SK-N-SH (cell line): Measurements from ENCODE around the gene ETAA1. TPM values are rescaled to one million over a fixed set of nuclear protein-coding genes. Genes with fewer than 3 reads are reported as not detected.

ENCODE experiments used
- CTCF ChIA-PET: fragments of 300-600, 350-600 bp; formaldehyde crosslinking; extraction: SDS; loops from one replicate; lab custom pipeline; 2021; lab: Yijun Ruan, JAX
- POLR2A ChIA-PET: fragments of 350-600 bp; sonication (Branson Sonifier 250); formaldehyde crosslinking; extraction: SDS; loops from one replicate; lab custom pipeline; 2020; ENCODE audit warnings: antibody characterized with exemption, inconsistent platforms; lab: Yijun Ruan, JAX
- DNase-seq: peaks from one replicate; pipeline ENCODE4 v3.0.0; 2012
- H2AFZ ChIP-seq: fragments of 200-600 bp; sonication (generic); 2 replicates; pipeline ENCODE4 v1.8.1; 2016; ENCODE audit warnings: antibody characterized with exemption, mild to moderate bottlenecking, low read depth
- H3F3A ChIP-seq: fragments of 200-600 bp; sonication (generic); replicated peaks from 2 replicates; pipeline ENCODE3; 2016; ENCODE audit warnings: antibody characterized with exemption, mild to moderate bottlenecking; ENCODE audit not compliant: insufficient read depth
- H3K27ac ChIP-seq, 2 experiments: fragments of 200-500 bp in 1 of 2; fragments of 200-600 bp in 1 of 2; sonication (Bioruptor generic) in 1 of 2; sonication (generic), shearing (Covaris generic) in 1 of 2; 2 replicates each; pipeline versions ENCODE4 v1.5.1 to v1.6.1; 2014 to 2016; ENCODE audit warnings: low read depth in 2 of 2, inconsistent platforms in 1 of 2, low read length in 1 of 2, mild to moderate bottlenecking in 1 of 2, mixed read lengths in 1 of 2
- H3K27me3 ChIP-seq: fragments of 200-600 bp; sonication (generic), shearing (Covaris generic); 2 replicates; pipeline ENCODE4 v1.6.1; 2016; ENCODE audit warnings: mixed run types; ENCODE audit not compliant: insufficient read depth
- H3K36me3 ChIP-seq, 2 experiments: fragments of 200-500 bp in 1 of 2; fragments of 200-600 bp in 1 of 2; sonication (Bioruptor generic) in 1 of 2; sonication (generic) in 1 of 2; replicated peaks in 1 of 2; 2 replicates each; pipeline versions ENCODE3 to v1.5.1; 2014 to 2016; ENCODE audit warnings: low read length in 1 of 2, mild to moderate bottlenecking in 1 of 2; ENCODE audit not compliant: insufficient read depth in 2 of 2, control insufficient read depth in 1 of 2
- H3K4me1 ChIP-seq, 2 experiments: fragments of 200-500 bp in 1 of 2; fragments of 200-600 bp in 1 of 2; sonication (Bioruptor generic) in 1 of 2; sonication (generic), shearing (Covaris generic) in 1 of 2; 2 replicates each; pipeline versions ENCODE4 v1.5.1 to v1.6.1; 2014 to 2016; ENCODE audit warnings: low read depth in 1 of 2, low read length in 1 of 2, mixed run types in 1 of 2; ENCODE audit not compliant: insufficient read depth in 2 of 2, control insufficient read depth in 1 of 2
- H3K4me2 ChIP-seq: fragments of 200-600 bp; sonication (generic), shearing (Covaris generic); 2 replicates; pipeline ENCODE4 v1.6.1; 2017; ENCODE audit warnings: mixed run types
- H3K4me3 ChIP-seq, 2 experiments: fragments of 200-500 bp in 1 of 2; fragments of 200-600 bp in 1 of 2; sonication (Bioruptor generic) in 1 of 2; sonication (generic), shearing (Covaris generic) in 1 of 2; 2 replicates each; pipeline versions ENCODE4 v1.5.1 to v1.8.1; 2014 to 2016; ENCODE audit warnings: low read depth in 2 of 2, inconsistent platforms in 1 of 2, low read length in 1 of 2, mild to moderate bottlenecking in 1 of 2, mixed read lengths in 1 of 2, moderate library complexity in 1 of 2
- H3K79me2 ChIP-seq: fragments of 200-600 bp; sonication (generic); 2 replicates; pipeline ENCODE4 v1.8.1; 2017; ENCODE audit warnings: mild to moderate bottlenecking; ENCODE audit not compliant: insufficient read depth
- H3K9ac ChIP-seq: fragments of 200-600 bp; sonication (generic); 2 replicates; pipeline ENCODE4 v1.6.1; 2017; ENCODE audit warnings: mixed run types
- H3K9me2 ChIP-seq: fragments of 200-600 bp; sonication (generic); 2 replicates; pipeline ENCODE4 v1.6.1; 2017; ENCODE audit warnings: mixed run types
- H3K9me3 ChIP-seq: fragments of 200-600 bp; sonication (generic); 2 replicates; pipeline ENCODE4 v1.6.1; 2017; ENCODE audit warnings: mixed run types, mild to moderate bottlenecking, moderate library complexity
- H4K20me1 ChIP-seq: fragments of 200-600 bp; sonication (generic); 2 replicates; pipeline ENCODE4 v1.6.1; 2017; ENCODE audit warnings: mild to moderate bottlenecking, mixed run types; ENCODE audit not compliant: insufficient read depth
- CHD2 ChIP-seq: fragments of 150-350 bp; IDR thresholded peaks from 2 replicates; pipeline ENCODE4 v1.6.1; 2018; ENCODE audit warnings: low read length; ENCODE audit not compliant: partially characterized antibody
- EP300 ChIP-seq, 2 experiments: IDR thresholded peaks; 2 replicates each; pipeline versions ENCODE4 v1.4.0 to v1.6.1; 2012; ENCODE audit warnings: borderline replicate concordance in 1 of 2, low read depth in 1 of 2, low read length in 1 of 2
- FOSL2 ChIP-seq: IDR thresholded peaks from 2 replicates; pipeline ENCODE4 v1.4.0; 2012; ENCODE audit warnings: low read depth, mild to moderate bottlenecking, moderate library complexity, borderline replicate concordance
- GATA2 ChIP-seq: sonication (generic); formaldehyde crosslinking; IDR thresholded peaks from 2 replicates; pipeline ENCODE4 v1.5.0; 2020; ENCODE audit warnings: mild to moderate bottlenecking, missing genetic modification reagents
- JUND ChIP-seq: IDR thresholded peaks from 2 replicates; pipeline ENCODE4 v1.4.0; 2012
- MEF2A ChIP-seq: IDR thresholded peaks from 2 replicates; pipeline ENCODE4 v1.4.0; 2012; ENCODE audit warnings: low read depth, borderline replicate concordance
- MXI1 ChIP-seq: IDR thresholded peaks from 2 replicates; pipeline ENCODE4 v1.6.1; 2012; ENCODE audit warnings: mild to moderate bottlenecking, low read depth, low read length, improper control_type of control experiment
- NFIC ChIP-seq: IDR thresholded peaks from 2 replicates; pipeline ENCODE4 v1.4.0; 2012; ENCODE audit warnings: borderline replicate concordance
- POLR2AphosphoS5 ChIP-seq: IDR thresholded peaks from 2 replicates; pipeline ENCODE4 v1.6.1; 2012; ENCODE audit warnings: low read depth, low read length
- RAD21 ChIP-seq: IDR thresholded peaks from 2 replicates; pipeline ENCODE4 v1.6.1; 2012; ENCODE audit warnings: mild to moderate bottlenecking, low read length
- RCOR1 ChIP-seq: fragments of 150-350 bp; IDR thresholded peaks from 2 replicates; pipeline ENCODE4 v1.6.1; 2017; ENCODE audit warnings: antibody characterized with exemption, low read length
- RFX5 ChIP-seq: IDR thresholded peaks from 2 replicates; pipeline ENCODE4 v1.6.1; 2012; ENCODE audit warnings: mild to moderate bottlenecking, improper control_type of control experiment, low read length
- TAF1 ChIP-seq: IDR thresholded peaks from 2 replicates; pipeline ENCODE4 v1.6.1; 2012; ENCODE audit warnings: low read depth, mild to moderate bottlenecking, low read length, moderate library complexity, borderline replicate concordance
- TCF12 ChIP-seq: IDR thresholded peaks from 2 replicates; pipeline ENCODE4 v1.4.0; 2012
- TEAD4 ChIP-seq: IDR thresholded peaks from 2 replicates; pipeline ENCODE4 v1.4.0; 2012; ENCODE audit warnings: mild to moderate bottlenecking, borderline replicate concordance; ENCODE audit not compliant: insufficient read depth
- YY1 ChIP-seq: IDR thresholded peaks from 2 replicates; pipeline ENCODE4 v1.4.0; 2012; ENCODE audit warnings: low read depth, mild to moderate bottlenecking
- WGBS: methylation state at CpG from one replicate; pipeline ENCODE4 v1.1.6; 2017; ENCODE audit warnings: low lambda C conversion rate; 5-methylcytosine and 5-hydroxymethylcytosine counted together
- polyA plus RNA-seq, 3 experiments: library from polyadenylated mRNA; depleted of rRNA; stranded (reverse); fragments of >200 nt; gene quantifications; 2 replicates each; pipeline ENCODE4 v1.2.3, GENCODE V29; 2012
- TF ChIP-seq, protein P1 (sequence below): IDR thresholded peaks from 2 replicates; pipeline ENCODE4; 2012
- TF ChIP-seq, protein P2 (sequence below): fragments of 150-350 bp; IDR thresholded peaks from 2 replicates; pipeline ENCODE4 v1.6.1; 2016; ENCODE audit warnings: mild to moderate bottlenecking, low read depth, low read length

Gene ETAA1
- polyA plus RNA-seq, 1 of the 3 experiments (the other 2 are of a cell fraction) = 6.8 TPM

- Histone ChIP-seq H4K20me1 (no peaks in the 10 kb centered on the region), H3K36me3 (no peaks in the 10 kb centered on the region), H3F3A (peaks cover 18% of the 10 kb centered on the region), H3K4me2 (peak overlapping the region; percentile 47), H3K79me2 (no peaks in the 10 kb centered on the region), H2AFZ (peak overlapping the region; percentile 84; the same call in 1 of the 2 replicates), H3K9ac (peak overlapping the region; percentile 25), H3K4me1 (peaks cover 15 to 35% of the 10 kb centered on the region in 2 experiments; a peak in 3 of 4 replicates), H3K27me3 (no peaks in the 10 kb centered on the region), H3K9me2 (no peaks in the 10 kb centered on the region), H3K9me3 (no peaks in the 10 kb centered on the region), H3K4me3 (no peak overlapping the region)
- ChIA-PET CTCF (interaction anchor here (0.5 kb wide), 1 partner anchor 341 kb away, joined by 3 read pairs; no protein-coding TSS in a partner anchor), POLR2A (no interaction called here)
- 32% methylated on average over 2 of the region's 2 CpGs for WGBS
- no peak for DNase-seq
- peak; percentile 54 for TF ChIP-seq JUND
- TF ChIP-seq TAF1 = no peak
- peak; percentile 91 for TF ChIP-seq TEAD4
- TF ChIP-seq FOSL2 = peak; percentile 61; the same call in 1 of the 2 replicates
- TF ChIP-seq TCF12 = peak; percentile 33; the same call in 1 of the 2 replicates
- TF ChIP-seq YY1 = no peak
- TF ChIP-seq MEF2A = no peak
- TF ChIP-seq NFIC = peak; percentile 66
- no peak for TF ChIP-seq RFX5
- peak in 1 of 2 experiments; percentile 55; a peak in 2 of 4 replicates for TF ChIP-seq EP300 (IDR thresholded peaks at IDR 0.05; ENCODE audit: borderline replicate concordance in 1 of 2, low read depth in 1 of 2, low read length in 1 of 2)
- TF ChIP-seq, all 33 proteins: peak for 6
- H3K27ac ChIP-seq = peak overlapping the region; percentile 76 to 92
Measured at GRCh38 chr2:67389286-67389685, 7.8 kb upstream of the ETAA1 start.

GRCh38 chr2:67389788-67390187, 7.3 kb upstream of the ETAA1 start:
- Histone ChIP-seq H3K27ac (peak overlapping the region; percentile 76 to 92), H3K9ac (peak overlapping the region; percentile 25), H3K4me2 (peak overlapping the region; percentile 47), H3F3A (peaks cover 23% of the 10 kb centered on the region), H3K36me3 (no peaks in the 10 kb centered on the region), H3K9me3 (no peaks in the 10 kb centered on the region), H4K20me1 (no peaks in the 10 kb centered on the region), H3K4me3 (no peak overlapping the region), H3K79me2 (no peaks in the 10 kb centered on the region), H3K9me2 (no peaks in the 10 kb centered on the region), H2AFZ (peak overlapping the region; percentile 84), H3K4me1 (peaks cover 15 to 38% of the 10 kb centered on the region in 2 experiments; a peak in 3 of 4 replicates), H3K27me3 (no peaks in the 10 kb centered on the region)
- POLR2A ChIA-PET = no interaction called here
- TF ChIP-seq GATA2 (CRISPR knock-in tag) (peak; percentile 87), MXI1 (no peak; the same call in 1 of the 2 replicates), TAF1 (no peak), EP300 (IDR thresholded peaks at IDR 0.05; ENCODE audit: borderline replicate concordance in 1 of 2, low read depth in 1 of 2, low read length in 1 of 2) (peak in 1 of 2 experiments; percentile 91; a peak in 2 of 4 replicates), POLR2AphosphoS5 (0 out of 2 replicates have a peak, but pooled peaks have one; percentile 21), CHD2 (peak; percentile 74), RAD21 (peak; percentile 33), RCOR1 (peak; percentile 77; the same call in 1 of the 2 replicates)
- TF ChIP-seq, protein P1, sequence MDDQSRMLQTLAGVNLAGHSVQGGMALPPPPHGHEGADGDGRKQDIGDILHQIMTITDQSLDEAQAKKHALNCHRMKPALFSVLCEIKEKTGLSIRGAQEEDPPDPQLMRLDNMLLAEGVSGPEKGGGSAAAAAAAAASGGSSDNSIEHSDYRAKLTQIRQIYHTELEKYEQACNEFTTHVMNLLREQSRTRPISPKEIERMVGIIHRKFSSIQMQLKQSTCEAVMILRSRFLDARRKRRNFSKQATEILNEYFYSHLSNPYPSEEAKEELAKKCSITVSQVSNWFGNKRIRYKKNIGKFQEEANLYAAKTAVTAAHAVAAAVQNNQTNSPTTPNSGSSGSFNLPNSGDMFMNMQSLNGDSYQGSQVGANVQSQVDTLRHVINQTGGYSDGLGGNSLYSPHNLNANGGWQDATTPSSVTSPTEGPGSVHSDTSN = no peak
- TF ChIP-seq, protein P2, sequence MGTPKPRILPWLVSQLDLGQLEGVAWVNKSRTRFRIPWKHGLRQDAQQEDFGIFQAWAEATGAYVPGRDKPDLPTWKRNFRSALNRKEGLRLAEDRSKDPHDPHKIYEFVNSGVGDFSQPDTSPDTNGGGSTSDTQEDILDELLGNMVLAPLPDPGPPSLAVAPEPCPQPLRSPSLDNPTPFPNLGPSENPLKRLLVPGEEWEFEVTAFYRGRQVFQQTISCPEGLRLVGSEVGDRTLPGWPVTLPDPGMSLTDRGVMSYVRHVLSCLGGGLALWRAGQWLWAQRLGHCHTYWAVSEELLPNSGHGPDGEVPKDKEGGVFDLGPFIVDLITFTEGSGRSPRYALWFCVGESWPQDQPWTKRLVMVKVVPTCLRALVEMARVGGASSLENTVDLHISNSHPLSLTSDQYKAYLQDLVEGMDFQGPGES = no peak
- DNase-seq = peak; percentile 59
- CTCF ChIA-PET = interaction anchor here (0.5 kb wide), 1 partner anchor 341 kb away, joined by 3 read pairs; no protein-coding TSS in a partner anchor
